ENCODE results near the gene CDKAL1. TPM values are rescaled to one million over a fixed set of nuclear protein-coding genes. Genes with fewer than 3 reads are reported as not detected.

Gene CDKAL1
- total and polyA plus RNA-seq, 2 of the 8 experiments (the other 6 are each of a cell fraction or from before 2014, with no cell fraction given) = 8.4 to 24.6 TPM

GRCh38 chr6:20952699-20953474 lies 418.6 kb downstream of the CDKAL1 start:
- H3K4ac ChIP-seq (replicated peaks; ENCODE audit: insufficient read length, low read depth, low read length) = no peak overlapping the region
- H3K79me1 ChIP-seq (ENCODE audit: low read depth, low read length) = no peaks in the 10 kb centered on the region
- no peaks in the 10 kb centered on the region for H3K79me2 ChIP-seq (ENCODE audit: control insufficient read depth in 1 of 2, insufficient read depth in 2 of 2, low read length in 2 of 2)
- no peak for FAIRE-seq
- H4K20me1 ChIP-seq (replicated peaks in 1 of 2; ENCODE audit: control insufficient read depth in 1 of 2, insufficient read depth in 2 of 2, low read length in 2 of 2) = no peaks in the 10 kb centered on the region
- DNase-seq (ENCODE audit: low read depth in 1 of 2, low spot score in 2 of 2) = no peak
- WGBS, 2 experiments (ENCODE audit: extremely low coverage in 1 of 2, insufficient coverage in 1 of 2, insufficient read length in 1 of 2, insufficient replicate concordance in 2 of 2, low coverage in 1 of 2, low lambda C conversion rate in 2 of 2, missing lambda C conversion rate in 1 of 2) = 73% methylated on average over 5 of the region's 5 CpGs; no CpG with 5 or more reads in 1 of the 2 experiments
- H2AK5ac ChIP-seq (ENCODE audit: low read depth, low read length) = no peak overlapping the region; the same call in 1 of the 2 replicates
- no peak overlapping the region for H4K5ac ChIP-seq (ENCODE audit: insufficient read length, low read depth, low read length)
- no peak overlapping the region for H3K9ac ChIP-seq (replicated peaks in 1 of 4; ENCODE audit: extremely low read depth in 1 of 4, low read depth in 3 of 4, low read length in 3 of 4)
- H3K4me3 ChIP-seq (ENCODE audit: extremely low read depth in 1 of 4, insufficient read depth in 2 of 4, low read depth in 3 of 4, low read length in 4 of 4) = no peak overlapping the region
- no peak overlapping the region for H3K56ac ChIP-seq (replicated peaks; ENCODE audit: insufficient read length, low read depth, low read length)
- H3K23ac ChIP-seq (ENCODE audit: insufficient read length) = no peak overlapping the region
- H3K14ac ChIP-seq (ENCODE audit: insufficient read length) = no peak overlapping the region
- CTCF ChIA-PET (ENCODE audit: partially characterized antibody) = interaction anchor here (0.9 to 1.3 kb wide), 3 partner anchors 10 to 228 kb away, joined by 3 read pairs; no protein-coding TSS in a partner anchor
- no peak overlapping the region for H3K18ac ChIP-seq (ENCODE audit: extremely low read depth, low read length)
- no peak overlapping the region for H2BK12ac ChIP-seq (ENCODE audit: low read depth, low read length)
- H4K8ac ChIP-seq (ENCODE audit: extremely low read depth, insufficient read depth, low read length) = no peak overlapping the region
- H2BK15ac ChIP-seq (ENCODE audit: low read length) = no peak overlapping the region
- no peak overlapping the region for H2BK5ac ChIP-seq (ENCODE audit: low read depth, low read length)
- 0 out of 4 replicates have a peak overlapping the region, but pooled peaks of 1 of the 2 experiments have one; percentile 5 for H3K4me2 ChIP-seq (ENCODE audit: insufficient read depth in 1 of 2, low read depth in 2 of 2, low read length in 2 of 2)
- POLR2A ChIA-PET (ENCODE audit: partially characterized antibody) = interaction anchor here (0.6 to 0.9 kb wide), 3 partner anchors 16 to 287 kb away, joined by 3 read pairs; no protein-coding TSS in a partner anchor
- no peaks in the 10 kb centered on the region for H3K27me3 ChIP-seq (replicated peaks in 1 of 4; ENCODE audit: control insufficient read depth in 3 of 4, extremely low read depth in 1 of 4, insufficient read depth in 3 of 4, low read length in 3 of 4)
- H3K27ac ChIP-seq (ENCODE audit: low read depth, low read length) = no peak overlapping the region
- TF ChIP-seq FOSL1 (IDR thresholded peaks at IDR 0.05; ENCODE audit: insufficient read depth, low read depth, low read length) (no peak), ZNF274 (IDR thresholded peaks at IDR 0.05; ENCODE audit: borderline replicate concordance, extremely low read depth, low read length) (no peak), RAD21 (IDR thresholded peaks at IDR 0.05 in 1 of 2, conservative IDR thresholded peaks at IDR 0.05 in 1 of 2; ENCODE audit: low read depth in 2 of 2, low read length in 2 of 2) (peak; percentile 37 to 51)
- TF ChIP-seq, protein P1, sequence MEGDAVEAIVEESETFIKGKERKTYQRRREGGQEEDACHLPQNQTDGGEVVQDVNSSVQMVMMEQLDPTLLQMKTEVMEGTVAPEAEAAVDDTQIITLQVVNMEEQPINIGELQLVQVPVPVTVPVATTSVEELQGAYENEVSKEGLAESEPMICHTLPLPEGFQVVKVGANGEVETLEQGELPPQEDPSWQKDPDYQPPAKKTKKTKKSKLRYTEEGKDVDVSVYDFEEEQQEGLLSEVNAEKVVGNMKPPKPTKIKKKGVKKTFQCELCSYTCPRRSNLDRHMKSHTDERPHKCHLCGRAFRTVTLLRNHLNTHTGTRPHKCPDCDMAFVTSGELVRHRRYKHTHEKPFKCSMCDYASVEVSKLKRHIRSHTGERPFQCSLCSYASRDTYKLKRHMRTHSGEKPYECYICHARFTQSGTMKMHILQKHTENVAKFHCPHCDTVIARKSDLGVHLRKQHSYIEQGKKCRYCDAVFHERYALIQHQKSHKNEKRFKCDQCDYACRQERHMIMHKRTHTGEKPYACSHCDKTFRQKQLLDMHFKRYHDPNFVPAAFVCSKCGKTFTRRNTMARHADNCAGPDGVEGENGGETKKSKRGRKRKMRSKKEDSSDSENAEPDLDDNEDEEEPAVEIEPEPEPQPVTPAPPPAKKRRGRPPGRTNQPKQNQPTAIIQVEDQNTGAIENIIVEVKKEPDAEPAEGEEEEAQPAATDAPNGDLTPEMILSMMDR (IDR thresholded peaks at IDR 0.05; ENCODE audit: control extremely low read depth in 1 of 3, insufficient read depth in 1 of 3, low read depth in 1 of 3, low read length in 3 of 3) = peak in 1 of 3 experiments; percentile 15; a peak in 1 of 4 replicates
- no peak overlapping the region for H4K91ac ChIP-seq (replicated peaks; ENCODE audit: insufficient read length, low read length)
- no peaks in the 10 kb centered on the region for H3K9me3 ChIP-seq (ENCODE audit: insufficient read depth in 2 of 2, low read depth in 1 of 2, low read length in 1 of 2)
- H2BK120ac ChIP-seq (replicated peaks; ENCODE audit: low read depth, low read length) = no peak overlapping the region
- H3K23me2 ChIP-seq (ENCODE audit: low read depth, low read length) = no peaks in the 10 kb centered on the region
- no peak overlapping the region for H2BK20ac ChIP-seq (ENCODE audit: low read length)
- no peak overlapping the region for H2AFZ ChIP-seq (ENCODE audit: low read length)
- peaks cover 4 to 15% (median 10%) of the 10 kb centered on the region in 4 experiments; a peak in 6 of 7 replicates for H3K4me1 ChIP-seq (replicated peaks in 1 of 4; ENCODE audit: control insufficient read depth in 3 of 4, insufficient read depth in 4 of 4, low read length in 3 of 4)
- no peaks in the 10 kb centered on the region for H3K36me3 ChIP-seq (ENCODE audit: control insufficient read depth in 2 of 4, insufficient read depth in 4 of 4, low read length in 3 of 4)

All from H1 (cell line).